GM23248 (cell line): ENCODE data around the gene ZNF669.

Experiments used
- EZH2 ChIP-seq: fragments of 200-600 bp; sonication (generic); IDR thresholded peaks from 2 replicates; pipeline ENCODE4 v1.6.1; 2018; ENCODE audit warnings: antibody characterized with exemption, mild to moderate bottlenecking; ENCODE audit not compliant: insufficient read depth, poor library complexity, severe bottlenecking
- EZH2phosphoT487 ChIP-seq: fragments of 200-600 bp; sonication (generic); IDR thresholded peaks from 2 replicates; pipeline ENCODE4 v1.6.1; 2018; ENCODE audit warnings: antibody characterized with exemption, moderate library complexity, mild to moderate bottlenecking, low read depth; ENCODE audit not compliant: insufficient read depth

GRCh38 chr1:247103859-247104591 is at the start of gene ZNF669:
- TF ChIP-seq EZH2, result no peak
- no peak for TF ChIP-seq EZH2phosphoT487
